WTC11 (cell line): ENCODE measurements around the gene PDZD2. TPM values are rescaled to one million over a fixed set of nuclear protein-coding genes. Genes with fewer than 3 reads are reported as not detected.

ENCODE experiments used
- ATAC-seq: fragments of 200-7000 bp; cut with Tn5 transposase; 2 replicates; pipeline ENCODE4 v1.10.0; 2021; ENCODE audit warnings: mild to moderate bottlenecking, moderate library complexity
- CTCF ChIA-PET: fragments of 300-600 bp; sonication (Branson Sonifier 250); formaldehyde crosslinking; loops from one replicate; lab custom pipeline; 2021; ENCODE audit warnings: antibody characterized with exemption; lab: Charles Lee
- POLR2A ChIA-PET: fragments of 350-600 bp; sonication (Branson Sonifier 250); formaldehyde crosslinking; loops from one replicate; lab custom pipeline; 2021; ENCODE audit warnings: antibody characterized with exemption; lab: Charles Lee
- DNase-seq: peaks from one replicate; pipeline ENCODE4 v3.0.0; 2021; ENCODE audit warnings: low spot score
- H3K27ac Mint-ChIP-seq: 2 replicates; pipeline ENCODE4 v1.8.0; 2021; ENCODE audit warnings: mixed read lengths
- H3K27me3 Mint-ChIP-seq: 2 replicates; pipeline ENCODE4 v1.8.0; 2021; ENCODE audit warnings: low read depth, mild to moderate bottlenecking, moderate library complexity, mixed read lengths
- H3K36me3 Mint-ChIP-seq: 2 replicates; pipeline ENCODE4 v1.8.0; 2021; ENCODE audit warnings: mixed read lengths
- H3K4me1 Mint-ChIP-seq: 2 replicates; pipeline ENCODE4 v1.8.0; 2022; ENCODE audit warnings: mixed read lengths
- H3K4me3 Mint-ChIP-seq: 2 replicates; pipeline ENCODE4 v1.8.0; 2021; ENCODE audit warnings: mild to moderate bottlenecking, moderate library complexity, mixed read lengths
- H3K9me3 Mint-ChIP-seq: 2 replicates; pipeline ENCODE4 v1.8.0; 2021; ENCODE audit warnings: mixed read lengths
- AR ChIP-seq: fragments of 250-450 bp; sonication (Bioruptor Pico); IDR thresholded peaks from 2 replicates; pipeline ENCODE4 v1.9.0; 2021; ENCODE audit warnings: mild to moderate bottlenecking
- ATF6 ChIP-seq: sonication (generic); formaldehyde crosslinking; IDR thresholded peaks from 2 replicates; pipeline ENCODE4 v1.8.1; 2023; ENCODE audit warnings: mild to moderate bottlenecking, missing genetic modification reagents
- CREM ChIP-seq: sonication (generic); formaldehyde crosslinking; IDR thresholded peaks from 2 replicates; pipeline ENCODE4 v1.8.1; 2022; ENCODE audit warnings: mild to moderate bottlenecking, missing genetic modification reagents, moderate library complexity
- ELF4 ChIP-seq: sonication (generic); formaldehyde crosslinking; IDR thresholded peaks from 2 replicates; pipeline ENCODE4 v1.8.1; 2022; ENCODE audit warnings: low read depth, mild to moderate bottlenecking, moderate library complexity, missing genetic modification reagents
- FOXK1 ChIP-seq: sonication (generic); formaldehyde crosslinking; IDR thresholded peaks from 2 replicates; pipeline ENCODE4 v1.8.0; 2022; ENCODE audit warnings: mild to moderate bottlenecking, moderate library complexity, missing genetic modification reagents
- MXD4 ChIP-seq: fragments of 250-450 bp; sonication (Bioruptor Pico); IDR thresholded peaks from 2 replicates; pipeline ENCODE4 v1.8.0; 2021; ENCODE audit warnings: mild to moderate bottlenecking, moderate library complexity, borderline replicate concordance
- OVOL2 ChIP-seq: fragments of 250-450 bp; sonication (Bioruptor Pico); IDR thresholded peaks from 2 replicates; pipeline ENCODE4 v1.9.0; 2021; ENCODE audit warnings: mild to moderate bottlenecking, borderline replicate concordance
- RELA ChIP-seq: sonication (generic); formaldehyde crosslinking; IDR thresholded peaks from 2 replicates; pipeline ENCODE4 v1.8.1; 2022; ENCODE audit warnings: missing genetic modification reagents, mild to moderate bottlenecking, borderline replicate concordance
- SMAD4 ChIP-seq: sonication (generic); formaldehyde crosslinking; IDR thresholded peaks from 2 replicates; pipeline ENCODE4 v1.8.0; 2022; ENCODE audit warnings: mild to moderate bottlenecking, missing genetic modification reagents
- SP1 ChIP-seq: sonication (generic); formaldehyde crosslinking; conservative IDR thresholded peaks from 2 replicates; pipeline ENCODE4 v1.8.1; 2022; ENCODE audit warnings: missing genetic modification reagents
- TP53 ChIP-seq: sonication (generic); formaldehyde crosslinking; IDR thresholded peaks from 2 replicates; pipeline ENCODE4 v1.8.1; 2023; ENCODE audit warnings: mild to moderate bottlenecking, missing genetic modification reagents
- ZNF121 ChIP-seq: sonication (generic); formaldehyde crosslinking; IDR thresholded peaks from 2 replicates; pipeline ENCODE4 v1.8.0; 2023; ENCODE audit warnings: missing genetic modification reagents
- total RNA-seq: library from RNA; stranded (reverse); gene quantifications from 3 replicates; pipeline ENCODE4 v1.2.3, GENCODE V29; 2021
- TF ChIP-seq, protein P1 (sequence below): sonication (generic); formaldehyde crosslinking; conservative IDR thresholded peaks from 2 replicates; pipeline ENCODE4 v1.8.1; 2023; ENCODE audit warnings: mild to moderate bottlenecking, low read depth, missing genetic modification reagents, moderate library complexity
- TF ChIP-seq, protein P2 (sequence below): sonication (generic); formaldehyde crosslinking; IDR thresholded peaks from 2 replicates; pipeline ENCODE4 v1.8.1; 2022; ENCODE audit warnings: mild to moderate bottlenecking, missing genetic modification reagents, moderate library complexity, borderline replicate concordance
- TF ChIP-seq, protein P3 (sequence below): sonication (generic); formaldehyde crosslinking; IDR thresholded peaks from 2 replicates; pipeline ENCODE4 v1.8.1; 2022; ENCODE audit warnings: low read depth, mild to moderate bottlenecking, moderate library complexity, missing genetic modification reagents, borderline replicate concordance
- TF ChIP-seq, protein P4 (sequence below): sonication (generic); formaldehyde crosslinking; IDR thresholded peaks from 2 replicates; pipeline ENCODE4 v1.8.1; 2023; ENCODE audit warnings: mild to moderate bottlenecking, missing genetic modification reagents
- TF ChIP-seq, protein P5 (sequence below): fragments of 200-600 bp; IDR thresholded peaks from 2 replicates; pipeline ENCODE4 v1.8.0; 2022; ENCODE audit warnings: antibody characterized with exemption

The PDZD2 gene
- total RNA-seq, 1 experiment from 2014 or later: 11.4 TPM

GRCh38 chr5:31984691-31985090, 345.8 kb downstream of the PDZD2 start:
- peaks cover 16% of the 10 kb centered on the region for H3K36me3 Mint-ChIP-seq
- no peak for ATAC-seq
- TF ChIP-seq SMAD4 (CRISPR knock-in tag): no peak
- peak overlapping the region; percentile 16 for H3K27ac Mint-ChIP-seq
- H3K4me3 Mint-ChIP-seq: no peak overlapping the region
- H3K9me3 Mint-ChIP-seq: peaks cover 14% of the 10 kb centered on the region
- H3K27me3 Mint-ChIP-seq: peaks cover 2% of the 10 kb centered on the region; the same call in 1 of the 2 replicates
- ChIA-PET POLR2A (no interaction called here), CTCF (interaction anchor here (0.8 kb wide), 1 partner anchor 22 kb away, joined by 5 read pairs; no protein-coding TSS in a partner anchor)
- H3K4me1 Mint-ChIP-seq: peaks cover 15% of the 10 kb centered on the region
- DNase-seq: no peak

- ChIA-PET POLR2A (no interaction called here), CTCF (no interaction called here)
- Mint-ChIP-seq H3K27me3 (peaks cover 2% of the 10 kb centered on the region; the same call in 1 of the 2 replicates), H3K9me3 (peaks cover 14% of the 10 kb centered on the region), H3K27ac (no peak overlapping the region), H3K36me3 (peaks cover 16% of the 10 kb centered on the region), H3K4me1 (peaks cover 22% of the 10 kb centered on the region), H3K4me3 (no peak overlapping the region)
- TF ChIP-seq, protein P1, sequence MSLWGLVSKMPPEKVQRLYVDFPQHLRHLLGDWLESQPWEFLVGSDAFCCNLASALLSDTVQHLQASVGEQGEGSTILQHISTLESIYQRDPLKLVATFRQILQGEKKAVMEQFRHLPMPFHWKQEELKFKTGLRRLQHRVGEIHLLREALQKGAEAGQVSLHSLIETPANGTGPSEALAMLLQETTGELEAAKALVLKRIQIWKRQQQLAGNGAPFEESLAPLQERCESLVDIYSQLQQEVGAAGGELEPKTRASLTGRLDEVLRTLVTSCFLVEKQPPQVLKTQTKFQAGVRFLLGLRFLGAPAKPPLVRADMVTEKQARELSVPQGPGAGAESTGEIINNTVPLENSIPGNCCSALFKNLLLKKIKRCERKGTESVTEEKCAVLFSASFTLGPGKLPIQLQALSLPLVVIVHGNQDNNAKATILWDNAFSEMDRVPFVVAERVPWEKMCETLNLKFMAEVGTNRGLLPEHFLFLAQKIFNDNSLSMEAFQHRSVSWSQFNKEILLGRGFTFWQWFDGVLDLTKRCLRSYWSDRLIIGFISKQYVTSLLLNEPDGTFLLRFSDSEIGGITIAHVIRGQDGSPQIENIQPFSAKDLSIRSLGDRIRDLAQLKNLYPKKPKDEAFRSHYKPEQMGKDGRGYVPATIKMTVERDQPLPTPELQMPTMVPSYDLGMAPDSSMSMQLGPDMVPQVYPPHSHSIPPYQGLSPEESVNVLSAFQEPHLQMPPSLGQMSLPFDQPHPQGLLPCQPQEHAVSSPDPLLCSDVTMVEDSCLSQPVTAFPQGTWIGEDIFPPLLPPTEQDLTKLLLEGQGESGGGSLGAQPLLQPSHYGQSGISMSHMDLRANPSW (CRISPR knock-in tag): no peak
- TF ChIP-seq CREM (no peak), ELF4 (no peak), TP53 (no peak), AR (CRISPR knock-in tag) (no peak), ATF6 (CRISPR knock-in tag) (no peak), SP1 (CRISPR knock-in tag) (no peak), ZNF121 (CRISPR knock-in tag) (no peak), RELA (CRISPR knock-in tag) (no peak), MXD4 (CRISPR knock-in tag) (no peak), FOXK1 (CRISPR knock-in tag) (no peak), OVOL2 (CRISPR knock-in tag) (no peak)
- TF ChIP-seq, protein P2, sequence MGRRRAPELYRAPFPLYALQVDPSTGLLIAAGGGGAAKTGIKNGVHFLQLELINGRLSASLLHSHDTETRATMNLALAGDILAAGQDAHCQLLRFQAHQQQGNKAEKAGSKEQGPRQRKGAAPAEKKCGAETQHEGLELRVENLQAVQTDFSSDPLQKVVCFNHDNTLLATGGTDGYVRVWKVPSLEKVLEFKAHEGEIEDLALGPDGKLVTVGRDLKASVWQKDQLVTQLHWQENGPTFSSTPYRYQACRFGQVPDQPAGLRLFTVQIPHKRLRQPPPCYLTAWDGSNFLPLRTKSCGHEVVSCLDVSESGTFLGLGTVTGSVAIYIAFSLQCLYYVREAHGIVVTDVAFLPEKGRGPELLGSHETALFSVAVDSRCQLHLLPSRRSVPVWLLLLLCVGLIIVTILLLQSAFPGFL (CRISPR knock-in tag): no peak
- TF ChIP-seq, protein P3, sequence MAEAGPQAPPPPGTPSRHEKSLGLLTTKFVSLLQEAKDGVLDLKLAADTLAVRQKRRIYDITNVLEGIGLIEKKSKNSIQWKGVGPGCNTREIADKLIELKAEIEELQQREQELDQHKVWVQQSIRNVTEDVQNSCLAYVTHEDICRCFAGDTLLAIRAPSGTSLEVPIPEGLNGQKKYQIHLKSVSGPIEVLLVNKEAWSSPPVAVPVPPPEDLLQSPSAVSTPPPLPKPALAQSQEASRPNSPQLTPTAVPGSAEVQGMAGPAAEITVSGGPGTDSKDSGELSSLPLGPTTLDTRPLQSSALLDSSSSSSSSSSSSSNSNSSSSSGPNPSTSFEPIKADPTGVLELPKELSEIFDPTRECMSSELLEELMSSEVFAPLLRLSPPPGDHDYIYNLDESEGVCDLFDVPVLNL (CRISPR knock-in tag): no peak
- TF ChIP-seq, protein P4, sequence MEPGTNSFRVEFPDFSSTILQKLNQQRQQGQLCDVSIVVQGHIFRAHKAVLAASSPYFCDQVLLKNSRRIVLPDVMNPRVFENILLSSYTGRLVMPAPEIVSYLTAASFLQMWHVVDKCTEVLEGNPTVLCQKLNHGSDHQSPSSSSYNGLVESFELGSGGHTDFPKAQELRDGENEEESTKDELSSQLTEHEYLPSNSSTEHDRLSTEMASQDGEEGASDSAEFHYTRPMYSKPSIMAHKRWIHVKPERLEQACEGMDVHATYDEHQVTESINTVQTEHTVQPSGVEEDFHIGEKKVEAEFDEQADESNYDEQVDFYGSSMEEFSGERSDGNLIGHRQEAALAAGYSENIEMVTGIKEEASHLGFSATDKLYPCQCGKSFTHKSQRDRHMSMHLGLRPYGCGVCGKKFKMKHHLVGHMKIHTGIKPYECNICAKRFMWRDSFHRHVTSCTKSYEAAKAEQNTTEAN (CRISPR knock-in tag): no peak
- TF ChIP-seq, protein P5, sequence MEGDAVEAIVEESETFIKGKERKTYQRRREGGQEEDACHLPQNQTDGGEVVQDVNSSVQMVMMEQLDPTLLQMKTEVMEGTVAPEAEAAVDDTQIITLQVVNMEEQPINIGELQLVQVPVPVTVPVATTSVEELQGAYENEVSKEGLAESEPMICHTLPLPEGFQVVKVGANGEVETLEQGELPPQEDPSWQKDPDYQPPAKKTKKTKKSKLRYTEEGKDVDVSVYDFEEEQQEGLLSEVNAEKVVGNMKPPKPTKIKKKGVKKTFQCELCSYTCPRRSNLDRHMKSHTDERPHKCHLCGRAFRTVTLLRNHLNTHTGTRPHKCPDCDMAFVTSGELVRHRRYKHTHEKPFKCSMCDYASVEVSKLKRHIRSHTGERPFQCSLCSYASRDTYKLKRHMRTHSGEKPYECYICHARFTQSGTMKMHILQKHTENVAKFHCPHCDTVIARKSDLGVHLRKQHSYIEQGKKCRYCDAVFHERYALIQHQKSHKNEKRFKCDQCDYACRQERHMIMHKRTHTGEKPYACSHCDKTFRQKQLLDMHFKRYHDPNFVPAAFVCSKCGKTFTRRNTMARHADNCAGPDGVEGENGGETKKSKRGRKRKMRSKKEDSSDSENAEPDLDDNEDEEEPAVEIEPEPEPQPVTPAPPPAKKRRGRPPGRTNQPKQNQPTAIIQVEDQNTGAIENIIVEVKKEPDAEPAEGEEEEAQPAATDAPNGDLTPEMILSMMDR: no peak
- ATAC-seq (no peak), DNase-seq (no peak)
Measured at GRCh38 chr5:31986101-31986500, 347.2 kb downstream of the PDZD2 start.
